Lung (tissue), 12 donors: Measurements from ENCODE around the gene TUG1. TPM values are rescaled to one million over a fixed set of nuclear protein-coding genes. Genes with fewer than 3 reads are reported as not detected.

Experiments
- ATAC-seq: fragments of 200-7000 bp; cut with Tn5 transposase; one replicate; pipeline ENCODE4 v1.9.1; 2020; ENCODE audit warnings: moderate number of reproducible peaks; ENCODE audit not compliant: insufficient read depth, low FRiP score
- DNase-seq, 3 donors: peaks; one replicate each; pipeline ENCODE4 v3.0.0-alpha.2; 2013 to 2017
- H3K27ac ChIP-seq, 2 donors: one replicate each; pipeline ENCODE4 v1.5.1; 2013; ENCODE audit warnings: mild to moderate bottlenecking in 2 of 2, moderate library complexity in 2 of 2, control low read depth in 1 of 2, inconsistent platforms in 1 of 2, low read depth in 1 of 2, low read length in 1 of 2
- H3K27me3 ChIP-seq, 3 donors: one replicate each; pipeline ENCODE4 v1.5.1; 2013; ENCODE audit warnings: low read length in 2 of 3; ENCODE audit not compliant: control insufficient read depth in 3 of 3, insufficient read depth in 3 of 3
- H3K36me3 ChIP-seq, 4 donors: one replicate each; pipeline ENCODE4 v1.5.1; 2013; ENCODE audit warnings: low read length in 4 of 4, mild to moderate bottlenecking in 1 of 4, moderate library complexity in 1 of 4; ENCODE audit not compliant: control insufficient read depth in 4 of 4, insufficient read depth in 4 of 4
- H3K4me1 ChIP-seq, 5 donors: one replicate each; pipeline ENCODE4 v1.5.1; 2013; ENCODE audit warnings: low read length in 5 of 5, mild to moderate bottlenecking in 2 of 5, moderate library complexity in 1 of 5; ENCODE audit not compliant: control insufficient read depth in 5 of 5, insufficient read depth in 5 of 5
- H3K4me3 ChIP-seq: one replicate; pipeline ENCODE4 v1.5.1; 2013; ENCODE audit warnings: mild to moderate bottlenecking, control low read depth, moderate library complexity
- H3K9ac ChIP-seq, 2 donors: one replicate each; pipeline ENCODE4 v1.5.1; 2013; ENCODE audit warnings: low read length in 2 of 2, control low read depth in 1 of 2; ENCODE audit not compliant: insufficient read depth in 1 of 2
- H3K9me3 ChIP-seq, 4 donors: one replicate each; pipeline ENCODE4 v1.5.1; 2013; ENCODE audit warnings: low read length in 3 of 4, mild to moderate bottlenecking in 1 of 4, moderate library complexity in 1 of 4; ENCODE audit not compliant: control insufficient read depth in 4 of 4, insufficient read depth in 3 of 4
- WGBS, 2 donors: extraction: QIAGEN DNeasy Blood & Tissue Kit; methylation state at CpG; one replicate each; pipeline ENCODE4 v1.1.7; 2013; 5-methylcytosine and 5-hydroxymethylcytosine counted together
- polyA plus RNA-seq, 2 donors: library from polyadenylated mRNA; stranded (reverse); fragments of 200-250 nt; gene quantifications; one replicate each; pipeline ENCODE4 v1.2.1, GENCODE V29; 2013
- total RNA-seq, 2 donors: library from RNA; depleted of rRNA in 1 of 2; stranded (reverse); fragments of >200 nt in 1 of 2; gene quantifications; one replicate each; pipeline ENCODE4 v1.2.1, GENCODE V29; 2014 to 2021
- TF ChIP-seq, protein P1 (sequence below): IDR thresholded peaks from 2 replicates; pipeline ENCODE4 v1.5.1; 2012; ENCODE audit warnings: mild to moderate bottlenecking; ENCODE audit errors: control extremely low read depth, extremely low read depth
- donor health status: control.
- donor health status: control.
- donor health status: Bipolar disorder and iron deficiency.
- donor health status: healthy.
- donor health status: DM: yes; HTN: yes; CAD: no.

Gene TUG1
- total and polyA plus RNA-seq, 4 donors: 24.3 to 147 (median 40.2) TPM

- peaks cover 2 to 13% (median 2%) of the 10 kb centered on the region in 4 donors for H3K9me3 ChIP-seq
- TF ChIP-seq, protein P1, sequence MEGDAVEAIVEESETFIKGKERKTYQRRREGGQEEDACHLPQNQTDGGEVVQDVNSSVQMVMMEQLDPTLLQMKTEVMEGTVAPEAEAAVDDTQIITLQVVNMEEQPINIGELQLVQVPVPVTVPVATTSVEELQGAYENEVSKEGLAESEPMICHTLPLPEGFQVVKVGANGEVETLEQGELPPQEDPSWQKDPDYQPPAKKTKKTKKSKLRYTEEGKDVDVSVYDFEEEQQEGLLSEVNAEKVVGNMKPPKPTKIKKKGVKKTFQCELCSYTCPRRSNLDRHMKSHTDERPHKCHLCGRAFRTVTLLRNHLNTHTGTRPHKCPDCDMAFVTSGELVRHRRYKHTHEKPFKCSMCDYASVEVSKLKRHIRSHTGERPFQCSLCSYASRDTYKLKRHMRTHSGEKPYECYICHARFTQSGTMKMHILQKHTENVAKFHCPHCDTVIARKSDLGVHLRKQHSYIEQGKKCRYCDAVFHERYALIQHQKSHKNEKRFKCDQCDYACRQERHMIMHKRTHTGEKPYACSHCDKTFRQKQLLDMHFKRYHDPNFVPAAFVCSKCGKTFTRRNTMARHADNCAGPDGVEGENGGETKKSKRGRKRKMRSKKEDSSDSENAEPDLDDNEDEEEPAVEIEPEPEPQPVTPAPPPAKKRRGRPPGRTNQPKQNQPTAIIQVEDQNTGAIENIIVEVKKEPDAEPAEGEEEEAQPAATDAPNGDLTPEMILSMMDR: no peak
- H3K27ac ChIP-seq: no peak overlapping the region
- H3K4me1 ChIP-seq: peaks cover 0 to 5% (median 0%) of the 10 kb centered on the region in 5 donors
- no peaks in the 10 kb centered on the region for H3K27me3 ChIP-seq
- no peaks in the 10 kb centered on the region for H3K36me3 ChIP-seq
- DNase-seq (no peak), ATAC-seq (no peak)
- 83 to 92% methylated on average over 1 of the region's 1 CpG for WGBS, 2 donors
- H3K4me3 ChIP-seq: no peak overlapping the region
- H3K9ac ChIP-seq: no peak overlapping the region
Measured at GRCh38 chr22:30990690-30991089, 21.6 kb downstream of the TUG1 start.

DNA sequence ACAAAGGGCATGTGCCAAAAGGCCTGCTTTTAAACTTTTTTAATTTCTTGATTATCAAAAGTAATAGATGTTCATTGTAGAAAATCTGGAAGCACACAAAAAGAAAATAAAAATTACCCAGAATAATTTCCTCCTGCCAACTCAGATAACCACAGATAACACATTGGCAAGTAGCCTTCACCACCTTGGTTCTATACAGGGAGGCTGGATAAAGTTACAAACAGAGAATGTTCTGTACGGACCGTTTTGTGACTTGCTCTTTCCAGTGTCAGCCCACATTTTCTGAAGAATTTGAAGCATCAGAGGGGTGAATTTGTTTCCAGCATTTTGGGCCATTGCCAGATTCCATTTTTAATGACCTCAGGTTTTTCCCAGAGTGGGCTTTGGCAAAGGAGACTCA is 23.5 kb downstream of the TUG1 start:
- peaks cover 0 to 5% (median 0%) of the 10 kb centered on the region in 5 donors for H3K4me1 ChIP-seq
- H3K9ac ChIP-seq: no peak overlapping the region
- peaks cover 2 to 7% (median 2%) of the 10 kb centered on the region in 4 donors for H3K9me3 ChIP-seq
- ATAC-seq (no peak), DNase-seq (no peak)
- no peaks in the 10 kb centered on the region for H3K36me3 ChIP-seq
- WGBS, 2 donors: 66 to 92% methylated on average over 2 of the region's 2 CpGs
- TF ChIP-seq, protein P1: no peak
- no peak overlapping the region for H3K4me3 ChIP-seq
- H3K27me3 ChIP-seq: no peaks in the 10 kb centered on the region
- no peak overlapping the region for H3K27ac ChIP-seq

DNA sequence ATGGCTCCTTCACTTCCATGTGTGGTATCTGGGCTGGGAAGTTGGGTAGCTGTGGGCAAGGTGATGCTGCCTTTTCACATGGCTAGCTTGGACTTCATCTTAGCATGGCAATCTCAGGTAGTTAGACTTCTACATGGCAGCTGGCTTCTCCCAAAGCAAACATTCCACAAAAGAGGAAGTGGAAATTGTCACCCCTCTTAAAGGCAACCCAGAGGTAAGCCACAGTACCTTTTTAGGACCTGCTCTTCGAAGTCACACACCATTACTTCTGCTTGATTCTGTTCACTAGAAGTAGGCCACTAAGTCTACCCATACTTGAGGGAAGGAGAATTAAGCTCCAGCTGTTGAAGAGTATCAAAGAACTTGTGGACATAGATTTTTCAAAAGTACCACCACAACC is 25.9 kb downstream of the TUG1 start:
- no peaks in the 10 kb centered on the region for H3K36me3 ChIP-seq

More for the DNA sequence above, 25.9 kb downstream of the TUG1 start:
- ATAC-seq (no peak), DNase-seq (no peak)
- H3K4me1 ChIP-seq: peaks cover 0 to 5% (median 0%) of the 10 kb centered on the region in 5 donors
- no peaks in the 10 kb centered on the region for H3K27me3 ChIP-seq
- TF ChIP-seq, protein P1: no peak
- no peak overlapping the region for H3K4me3 ChIP-seq
- H3K9me3 ChIP-seq: peaks cover 0 to 2% (median under 1%) of the 10 kb centered on the region in 4 donors
- 66 to 75% methylated on average over 1 of the region's 1 CpG for WGBS, 2 donors
- no peak overlapping the region for H3K9ac ChIP-seq
- no peak overlapping the region for H3K27ac ChIP-seq
